WTC11 (cell line): Measurements from ENCODE around the gene ADGRV1. TPM values are rescaled to one million over a fixed set of nuclear protein-coding genes. Genes with fewer than 3 reads are reported as not detected.

Experiments used
- ATAC-seq: fragments of 200-7000 bp; cut with Tn5 transposase; 2 replicates; pipeline ENCODE4 v1.10.0; 2021; ENCODE audit warnings: mild to moderate bottlenecking, moderate library complexity
- CTCF ChIA-PET: fragments of 300-600 bp; sonication (Branson Sonifier 250); formaldehyde crosslinking; loops from one replicate; lab custom pipeline; 2021; ENCODE audit warnings: antibody characterized with exemption; lab: Charles Lee
- POLR2A ChIA-PET: fragments of 350-600 bp; sonication (Branson Sonifier 250); formaldehyde crosslinking; loops from one replicate; lab custom pipeline; 2021; ENCODE audit warnings: antibody characterized with exemption; lab: Charles Lee
- DNase-seq: peaks from one replicate; pipeline ENCODE4 v3.0.0; 2021; ENCODE audit warnings: low spot score
- H3K27ac Mint-ChIP-seq: 2 replicates; pipeline ENCODE4 v1.8.0; 2021; ENCODE audit warnings: mixed read lengths
- H3K27me3 Mint-ChIP-seq: 2 replicates; pipeline ENCODE4 v1.8.0; 2021; ENCODE audit warnings: low read depth, mild to moderate bottlenecking, moderate library complexity, mixed read lengths
- H3K36me3 Mint-ChIP-seq: 2 replicates; pipeline ENCODE4 v1.8.0; 2021; ENCODE audit warnings: mixed read lengths
- H3K4me1 Mint-ChIP-seq: 2 replicates; pipeline ENCODE4 v1.8.0; 2022; ENCODE audit warnings: mixed read lengths
- H3K4me3 Mint-ChIP-seq: 2 replicates; pipeline ENCODE4 v1.8.0; 2021; ENCODE audit warnings: mild to moderate bottlenecking, moderate library complexity, mixed read lengths
- H3K9me3 Mint-ChIP-seq: 2 replicates; pipeline ENCODE4 v1.8.0; 2021; ENCODE audit warnings: mixed read lengths
- ARID4B ChIP-seq: sonication (generic); formaldehyde crosslinking; IDR thresholded peaks from 2 replicates; pipeline ENCODE4 v1.8.0; 2023; ENCODE audit warnings: missing genetic modification reagents, mild to moderate bottlenecking, borderline replicate concordance
- ERG ChIP-seq: fragments of 250-450 bp; sonication (Bioruptor Pico); IDR thresholded peaks from 2 replicates; pipeline ENCODE4 v1.8.0; 2021; ENCODE audit warnings: mild to moderate bottlenecking
- FOXP4 ChIP-seq: sonication (generic); formaldehyde crosslinking; IDR thresholded peaks from 2 replicates; pipeline ENCODE4 v1.8.0; 2022; ENCODE audit warnings: mild to moderate bottlenecking, missing genetic modification reagents
- GABPB1 ChIP-seq: sonication (generic); formaldehyde crosslinking; IDR thresholded peaks from 2 replicates; pipeline ENCODE4 v1.8.1; 2023; ENCODE audit warnings: mild to moderate bottlenecking, missing genetic modification reagents
- HMGA2 ChIP-seq: fragments of 250-450 bp; sonication (Bioruptor Pico); IDR thresholded peaks from 2 replicates; pipeline ENCODE4 v1.4.0; 2021; ENCODE audit warnings: mild to moderate bottlenecking, moderate library complexity
- IRF2 ChIP-seq: sonication (generic); formaldehyde crosslinking; IDR thresholded peaks from 2 replicates; pipeline ENCODE4 v1.8.0; 2022; ENCODE audit warnings: low read depth, missing genetic modification reagents, borderline replicate concordance
- KAT7 ChIP-seq: sonication (generic); formaldehyde crosslinking; IDR thresholded peaks from 2 replicates; pipeline ENCODE4 v1.8.1; 2023; ENCODE audit warnings: missing genetic modification reagents, mild to moderate bottlenecking, borderline replicate concordance
- MAX ChIP-seq: sonication (generic); formaldehyde crosslinking; IDR thresholded peaks from 2 replicates; pipeline ENCODE4 v1.8.0; 2022; ENCODE audit warnings: mild to moderate bottlenecking, missing genetic modification reagents
- MLX ChIP-seq: sonication (generic); formaldehyde crosslinking; IDR thresholded peaks from 2 replicates; pipeline ENCODE4 v1.8.1; 2023; ENCODE audit warnings: mild to moderate bottlenecking, missing genetic modification reagents, moderate library complexity
- NFATC4 ChIP-seq: fragments of 250-450 bp; sonication (Bioruptor Pico); IDR thresholded peaks from 2 replicates; pipeline ENCODE4 v1.9.0; 2021; ENCODE audit warnings: mild to moderate bottlenecking
- NFE2L1 ChIP-seq: sonication (generic); formaldehyde crosslinking; IDR thresholded peaks from 2 replicates; pipeline ENCODE4 v1.8.1; 2023; ENCODE audit warnings: missing genetic modification reagents
- NFYB ChIP-seq: sonication (generic); formaldehyde crosslinking; conservative IDR thresholded peaks from 2 replicates; pipeline ENCODE4 v1.8.0; 2022; ENCODE audit warnings: low read depth, missing genetic modification reagents
- NR1H2 ChIP-seq: sonication (generic); formaldehyde crosslinking; IDR thresholded peaks from 2 replicates; pipeline ENCODE4 v1.9.0; 2021; ENCODE audit warnings: mild to moderate bottlenecking, moderate library complexity, missing genetic modification reagents
- OVOL2 ChIP-seq: fragments of 250-450 bp; sonication (Bioruptor Pico); IDR thresholded peaks from 2 replicates; pipeline ENCODE4 v1.9.0; 2021; ENCODE audit warnings: mild to moderate bottlenecking, borderline replicate concordance
- RORB ChIP-seq: fragments of 250-450 bp; sonication (Bioruptor Pico); IDR thresholded peaks from 2 replicates; pipeline ENCODE4 v1.9.0; 2021; ENCODE audit warnings: mild to moderate bottlenecking
- SMAD4 ChIP-seq: sonication (generic); formaldehyde crosslinking; IDR thresholded peaks from 2 replicates; pipeline ENCODE4 v1.8.0; 2022; ENCODE audit warnings: mild to moderate bottlenecking, missing genetic modification reagents
- SOX15 ChIP-seq: fragments of 250-450 bp; sonication (Bioruptor Pico); IDR thresholded peaks from 2 replicates; pipeline ENCODE4 v1.9.0; 2021; ENCODE audit warnings: mild to moderate bottlenecking
- SP1 ChIP-seq: sonication (generic); formaldehyde crosslinking; conservative IDR thresholded peaks from 2 replicates; pipeline ENCODE4 v1.8.1; 2022; ENCODE audit warnings: missing genetic modification reagents
- USF1 ChIP-seq: sonication (generic); formaldehyde crosslinking; IDR thresholded peaks from 2 replicates; pipeline ENCODE4 v1.8.0; 2022; ENCODE audit warnings: mild to moderate bottlenecking, missing genetic modification reagents
- ZBTB43 ChIP-seq: sonication (generic); formaldehyde crosslinking; IDR thresholded peaks from 2 replicates; pipeline ENCODE4 v1.8.1; 2023; ENCODE audit warnings: mild to moderate bottlenecking, missing genetic modification reagents
- ZNF121 ChIP-seq: sonication (generic); formaldehyde crosslinking; IDR thresholded peaks from 2 replicates; pipeline ENCODE4 v1.8.0; 2023; ENCODE audit warnings: missing genetic modification reagents
- ZNF317 ChIP-seq: sonication (generic); formaldehyde crosslinking; IDR thresholded peaks from 2 replicates; pipeline ENCODE4 v1.8.1; 2023; ENCODE audit warnings: low read depth, mild to moderate bottlenecking, moderate library complexity, missing genetic modification reagents, borderline replicate concordance
- ZNF671 ChIP-seq: fragments of 250-450 bp; sonication (Bioruptor Pico); IDR thresholded peaks from 2 replicates; pipeline ENCODE4 v1.8.0; 2021; ENCODE audit warnings: mild to moderate bottlenecking
- ZSCAN18 ChIP-seq: fragments of 250-450 bp; sonication (Bioruptor Pico); IDR thresholded peaks from 2 replicates; pipeline ENCODE4 v2.1.2; 2022; ENCODE audit warnings: mild to moderate bottlenecking, moderate library complexity
- total RNA-seq: library from RNA; stranded (reverse); gene quantifications from 3 replicates; pipeline ENCODE4 v1.2.3, GENCODE V29; 2021

Gene ADGRV1
- total RNA-seq, 1 experiment from 2014 or later = 74.5 TPM

- TF ChIP-seq ARID4B (CRISPR knock-in tag) (no peak), RORB (CRISPR knock-in tag) (no peak), NFYB (CRISPR knock-in tag) (no peak), OVOL2 (CRISPR knock-in tag) (no peak), SMAD4 (CRISPR knock-in tag) (no peak), ERG (no peak), MAX (CRISPR knock-in tag) (no peak), HMGA2 (no peak), SOX15 (CRISPR knock-in tag) (no peak), GABPB1 (CRISPR knock-in tag) (no peak), SP1 (CRISPR knock-in tag) (no peak), ZNF121 (CRISPR knock-in tag) (no peak), IRF2 (CRISPR knock-in tag) (no peak), NR1H2 (CRISPR knock-in tag) (no peak)
Observed at GRCh38 chr5:91058155-91058554, 499.6 kb downstream of the ADGRV1 start (continued).

GRCh38 chr5:91058575-91058974 lies 500.0 kb downstream of the ADGRV1 start:
- no peak for DNase-seq
- no peak overlapping the region; the same call in 1 of the 2 replicates for H3K27ac Mint-ChIP-seq
- H3K27me3 Mint-ChIP-seq = no peaks in the 10 kb centered on the region
- POLR2A ChIA-PET = no interaction called here
- CTCF ChIA-PET = no interaction called here
- ATAC-seq = no peak; the same call in 1 of the 2 replicates
- no peaks in the 10 kb centered on the region for H3K36me3 Mint-ChIP-seq
- no peaks in the 10 kb centered on the region for H3K9me3 Mint-ChIP-seq
- peaks cover 24% of the 10 kb centered on the region for H3K4me1 Mint-ChIP-seq
- TF ChIP-seq ZNF671 (CRISPR knock-in tag) = no peak
- TF ChIP-seq FOXP4 (CRISPR knock-in tag) = no peak
- TF ChIP-seq NFATC4 = no peak
- TF ChIP-seq KAT7 (CRISPR knock-in tag) = no peak
- TF ChIP-seq MLX (CRISPR knock-in tag) = no peak
- TF ChIP-seq ZNF317 = no peak
- no peak for TF ChIP-seq NFE2L1 (CRISPR knock-in tag)
- no peak for TF ChIP-seq USF1 (CRISPR knock-in tag)
- no peak for TF ChIP-seq ZBTB43 (CRISPR knock-in tag)
- TF ChIP-seq ZSCAN18 (CRISPR knock-in tag) = no peak
- no peak overlapping the region for H3K4me3 Mint-ChIP-seq
